HG03432 (cell line): ENCODE measurements around the gene ATP2A3.

Source experiments
- ATAC-seq: cut with Tn5 transposase; IDR thresholded peaks from one replicate; pipeline ENCODE4 v1.9.1; 2021; ENCODE audit warnings: mild to moderate bottlenecking, moderate library complexity; ENCODE audit not compliant: unreplicated experiment

ATP2A3 gene

DNA sequence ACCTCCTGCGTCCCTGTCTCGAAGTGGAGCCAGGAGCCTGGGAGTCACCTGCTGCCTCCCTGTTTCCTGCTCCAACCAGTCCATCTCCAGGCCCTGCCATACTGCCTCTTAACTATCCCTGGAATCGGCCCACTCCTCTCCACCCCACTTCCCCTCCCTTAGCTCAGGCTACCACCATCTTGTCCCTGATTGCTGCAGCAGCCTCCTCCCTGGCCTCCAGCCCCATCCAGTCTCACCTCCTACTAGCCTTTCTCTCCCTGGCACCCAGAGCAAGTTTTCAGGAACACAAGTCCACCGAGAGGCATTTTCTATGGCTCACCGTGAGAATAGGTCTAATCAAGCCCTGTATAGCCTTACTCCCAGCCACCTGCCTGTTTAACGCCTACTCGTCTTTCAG lies 70.5 kb downstream of the ATP2A3 start:
- ATAC-seq = no peak

DNA sequence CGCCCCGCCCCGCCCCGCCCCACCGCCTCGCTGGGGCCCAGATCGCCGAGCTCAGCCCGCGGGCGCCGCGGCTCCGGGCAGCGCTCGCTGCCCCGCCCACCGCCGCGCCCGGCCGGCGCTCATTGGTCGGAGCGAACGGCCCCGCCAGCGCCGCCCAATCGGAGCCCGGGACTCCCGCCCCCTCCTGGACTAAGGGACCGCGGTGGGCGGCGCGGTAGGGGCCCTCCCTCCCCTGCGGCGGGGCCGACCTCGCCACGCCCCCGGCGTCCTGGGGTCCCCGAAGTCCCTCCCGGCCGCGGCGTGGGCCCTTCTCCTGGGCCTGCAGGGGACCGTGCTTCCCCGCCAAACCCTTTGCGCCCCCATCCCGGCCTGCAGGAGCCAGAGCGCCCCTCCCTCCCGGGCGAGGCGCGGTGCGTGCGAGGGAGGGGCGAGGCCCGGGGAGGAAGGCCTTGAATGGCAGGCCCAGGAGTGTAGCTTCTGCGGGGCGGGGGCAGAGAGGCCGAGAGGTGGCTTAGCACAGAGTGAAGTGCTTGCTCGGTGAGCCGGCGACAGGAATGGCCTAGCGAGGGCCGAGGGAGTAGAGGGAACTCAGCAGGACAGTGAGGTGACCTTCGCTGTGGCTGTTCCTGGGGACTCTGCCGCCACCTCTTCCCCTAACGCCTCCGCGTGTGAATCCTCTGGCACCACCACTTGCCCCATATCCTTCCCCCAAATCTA lies 71.1 kb downstream of the ATP2A3 start, which contains the start of gene CAMKK1:
Gene CAMKK1, minus strand, starts transcription at position 51 of the 717 bp plus-strand sequence. CDS start 7,366 bp downstream, outside the sequence.
- ATAC-seq = peak; percentile 83

DNA sequence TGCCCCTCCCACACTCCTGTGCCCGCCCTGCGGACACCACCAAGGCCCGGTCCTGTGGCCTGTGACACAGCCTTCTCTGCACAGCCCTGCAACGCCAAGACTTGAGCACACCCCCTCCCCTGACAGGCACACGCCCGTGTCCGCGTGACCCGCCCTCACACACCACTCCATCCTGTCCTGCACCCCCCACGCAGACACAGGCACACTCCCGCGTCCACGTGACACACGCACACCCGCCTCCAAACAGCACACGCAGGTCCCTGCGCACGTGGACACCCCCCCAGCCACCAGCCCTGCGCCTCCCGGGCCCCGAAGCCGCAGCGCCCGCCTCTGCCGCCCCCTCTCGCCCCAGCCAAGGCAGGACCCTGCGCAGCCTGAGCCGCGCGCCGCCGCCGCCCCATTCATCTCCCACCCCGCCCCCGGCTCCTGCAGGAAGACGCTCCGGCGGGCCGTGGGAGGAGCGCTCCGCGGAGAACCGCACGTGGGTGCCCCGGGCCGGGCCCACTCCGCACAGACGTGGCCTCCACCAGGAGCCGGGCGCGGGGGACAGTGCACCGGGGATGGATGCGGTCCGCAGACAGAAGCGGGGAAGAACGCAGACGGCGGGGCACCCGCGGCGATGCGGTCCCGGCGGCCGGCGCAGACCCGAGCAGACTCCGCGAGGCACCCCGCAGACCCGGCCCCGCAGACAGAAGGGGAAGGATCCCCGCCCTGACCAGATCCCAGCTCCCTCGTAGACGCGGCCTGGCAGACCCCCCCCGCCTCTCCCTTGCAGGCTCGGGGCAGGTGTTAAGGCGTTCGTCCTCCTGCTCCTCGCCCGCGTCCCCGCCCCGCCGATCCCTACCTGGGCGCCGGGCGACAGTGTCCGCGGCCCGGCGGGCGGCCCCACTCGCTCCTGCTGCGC lies 71.9 kb downstream of the ATP2A3 start:
- ATAC-seq = peak; percentile 23

DNA sequence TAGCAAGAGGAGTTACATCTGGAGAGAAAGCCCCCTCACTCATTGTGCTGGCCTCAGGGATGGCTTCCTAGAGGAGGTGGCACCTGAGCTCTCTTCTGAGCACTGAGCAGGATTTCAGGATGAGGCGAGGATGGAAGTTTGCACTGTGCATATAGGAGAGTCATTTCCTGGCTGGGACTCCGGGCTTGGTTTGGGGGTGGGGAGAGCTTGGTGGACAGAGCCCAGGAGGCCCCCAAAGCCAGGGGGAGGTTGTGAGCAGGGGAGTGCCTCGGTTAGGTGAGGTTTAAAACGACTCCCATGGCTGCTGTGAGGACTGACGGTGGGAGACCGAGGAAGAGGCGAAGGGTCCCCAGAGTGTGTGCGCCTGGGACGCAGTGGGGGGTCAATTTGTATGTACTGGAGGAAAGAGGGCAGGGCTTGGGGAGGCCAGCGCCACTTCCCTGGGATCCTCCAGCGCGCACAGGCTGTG lies 72.6 kb downstream of the ATP2A3 start:
- no peak for ATAC-seq

DNA sequence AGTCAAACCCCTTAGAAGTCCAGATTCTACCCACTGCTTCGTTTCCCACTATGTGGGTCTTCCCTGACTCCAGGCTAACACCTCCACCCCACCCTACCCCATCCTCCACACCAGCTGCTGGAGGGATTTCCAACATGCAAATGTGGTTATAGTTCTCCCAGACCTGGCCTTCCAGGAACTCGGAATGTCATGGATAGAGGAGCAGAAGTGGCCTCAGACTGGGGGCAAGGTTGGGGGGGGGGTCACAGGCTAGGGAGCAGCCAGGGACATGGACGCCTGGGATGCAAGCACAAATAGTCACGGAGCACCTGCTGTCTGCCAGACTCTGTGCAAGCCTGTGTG lies 73.4 kb downstream of the ATP2A3 start:
- no peak for ATAC-seq

DNA sequence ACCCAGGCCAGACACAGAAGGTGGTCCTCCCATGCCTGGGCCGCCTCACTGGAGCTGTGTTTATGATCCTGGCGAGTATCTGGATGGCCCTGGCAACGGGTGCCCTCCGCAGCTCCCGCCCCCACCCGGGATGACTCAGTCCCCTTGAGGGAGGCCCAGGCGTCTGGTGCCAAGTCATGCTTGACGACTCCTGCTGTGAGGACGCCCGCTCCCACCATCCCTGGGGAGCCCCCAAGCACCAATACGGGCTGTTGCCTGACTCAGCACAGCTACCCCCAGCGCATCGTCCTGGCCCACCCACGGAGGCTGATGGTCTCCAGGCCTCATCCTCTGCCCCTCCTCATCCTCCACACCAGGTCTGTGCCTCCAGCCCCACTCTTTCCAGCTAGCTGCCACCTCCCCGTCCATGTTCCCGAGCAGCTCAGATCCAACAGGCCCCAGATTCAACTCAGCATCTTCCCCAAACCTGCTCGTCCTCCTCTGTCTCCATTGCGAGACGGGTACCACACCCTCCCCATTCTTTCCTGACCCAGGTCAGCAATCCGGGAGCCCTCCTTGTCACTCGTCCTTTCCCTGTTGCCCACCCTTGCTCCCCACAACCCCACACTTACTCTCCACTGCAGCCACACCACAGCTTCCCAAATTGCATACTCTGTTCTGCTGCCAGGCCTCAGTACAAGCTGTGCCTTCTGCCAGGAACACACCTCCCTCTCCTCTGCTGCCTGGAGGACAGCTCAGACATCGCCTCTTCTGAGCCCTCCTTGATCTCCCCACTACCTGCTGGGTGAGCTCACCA lies 74.0 kb downstream of the ATP2A3 start:
- no peak for ATAC-seq

DNA sequence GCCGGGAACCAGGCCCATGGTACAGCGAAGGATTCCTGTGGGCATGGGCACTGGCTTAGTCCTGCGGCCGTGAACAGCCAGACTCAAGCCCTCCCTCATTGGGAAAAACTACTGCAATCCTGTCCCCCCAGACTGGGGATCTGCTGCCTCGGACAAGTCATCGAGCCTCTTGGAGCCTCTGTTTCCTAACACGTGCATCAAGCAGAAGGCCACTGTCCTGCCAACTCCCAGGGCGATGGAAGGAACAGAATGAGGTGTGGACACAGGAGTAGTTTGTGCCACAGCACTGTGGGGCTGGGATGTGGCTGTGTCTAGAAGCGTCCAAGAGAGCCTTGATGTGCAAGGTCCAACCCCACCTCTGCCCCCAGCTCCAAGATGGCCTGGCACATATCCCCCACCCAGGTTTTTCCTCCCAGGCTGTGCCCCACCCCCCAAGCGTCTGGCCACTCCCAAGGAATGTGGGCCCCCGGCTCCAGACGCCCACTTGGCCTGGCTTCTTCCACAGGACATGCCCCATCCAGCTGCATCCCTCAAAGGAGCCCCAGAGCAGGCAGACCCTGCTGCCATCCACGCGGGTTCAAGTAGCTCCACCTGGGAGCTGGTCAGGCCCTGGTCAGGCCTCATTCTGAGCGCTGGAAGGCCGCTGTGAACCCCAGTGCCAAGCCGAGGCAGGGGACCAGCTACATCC lies 74.8 kb downstream of the ATP2A3 start:
- no peak for ATAC-seq

DNA sequence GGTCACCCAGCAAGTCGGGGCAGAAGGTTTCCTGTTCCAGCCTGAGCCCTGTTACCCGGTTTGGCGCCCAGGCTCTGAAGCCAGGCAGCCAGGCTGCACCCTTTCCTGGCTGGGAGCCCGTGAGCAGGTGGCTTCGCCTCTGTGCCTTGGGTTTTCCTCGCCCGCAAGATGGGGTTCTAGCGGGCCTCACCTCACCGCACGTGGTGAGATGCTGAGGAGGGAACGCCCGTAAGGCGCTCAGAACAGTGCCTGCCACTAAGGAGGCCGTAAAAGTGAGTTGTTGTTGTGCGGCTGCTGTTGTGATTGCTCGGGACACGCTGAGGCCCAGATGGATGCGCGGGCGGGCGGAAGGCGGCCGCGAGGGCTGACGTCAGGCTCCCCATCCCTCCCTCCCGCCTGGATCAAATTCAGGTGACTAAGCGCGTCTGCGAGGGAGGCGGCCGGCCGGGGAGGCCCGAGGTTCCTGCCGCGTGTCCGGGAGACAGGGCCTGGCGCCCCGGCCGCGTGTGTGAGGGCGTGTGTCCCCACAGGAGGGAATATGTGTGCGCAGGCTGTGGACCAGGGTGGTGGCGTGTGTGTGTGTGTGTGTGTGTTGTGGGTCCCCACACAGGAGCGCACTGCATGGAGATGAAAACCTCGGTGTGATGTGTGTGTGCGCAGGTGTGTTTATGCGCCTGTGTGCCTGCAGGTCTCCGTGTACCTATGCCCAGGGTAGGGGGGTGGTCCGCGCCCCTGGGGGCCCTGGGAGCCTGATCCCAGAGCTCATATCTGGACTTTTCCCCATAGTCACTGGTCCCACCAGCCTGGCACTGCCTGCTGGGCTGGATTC lies 75.7 kb downstream of the ATP2A3 start:
- ATAC-seq = no peak

DNA sequence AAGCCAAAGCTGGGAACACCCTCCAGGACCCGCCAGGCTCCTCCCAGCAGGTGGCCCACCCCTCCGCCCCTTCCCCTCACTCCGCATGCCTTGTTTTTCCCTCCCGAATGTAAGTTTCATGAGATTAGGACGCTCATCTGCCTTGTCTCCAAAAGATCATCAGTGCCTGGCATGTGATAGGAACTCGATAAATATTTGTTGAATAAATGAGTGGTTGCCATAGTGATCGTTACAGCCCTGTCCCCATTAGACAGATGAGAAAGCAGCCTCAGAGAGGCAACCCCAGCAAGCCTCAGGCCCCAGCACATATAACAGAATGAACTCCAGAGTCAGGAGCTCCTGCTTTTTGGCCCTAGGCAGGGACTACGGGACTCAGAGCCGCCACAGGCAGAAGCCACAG lies 76.4 kb downstream of the ATP2A3 start:
- no peak for ATAC-seq

DNA sequence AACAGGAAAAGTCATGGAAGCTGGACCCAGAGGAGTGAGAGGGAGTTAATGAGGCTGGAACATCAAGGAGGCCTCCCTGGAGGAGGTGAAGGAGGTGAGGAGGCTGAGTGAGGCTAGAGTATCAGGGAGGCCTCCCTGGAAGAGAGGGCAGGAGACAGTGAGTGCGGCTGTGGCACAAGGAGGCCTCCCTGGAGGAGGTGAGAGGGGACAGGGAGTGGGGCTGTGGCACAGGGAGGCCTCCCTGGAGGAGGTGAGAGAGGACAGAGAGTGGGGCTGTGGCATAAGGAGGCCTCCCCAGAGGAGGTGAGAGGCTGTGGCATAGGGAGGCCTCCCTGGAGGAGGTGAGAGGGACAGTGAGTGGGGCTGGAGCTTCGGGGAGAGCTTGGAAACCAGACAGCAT lies 76.8 kb downstream of the ATP2A3 start:
- ATAC-seq = no peak

DNA sequence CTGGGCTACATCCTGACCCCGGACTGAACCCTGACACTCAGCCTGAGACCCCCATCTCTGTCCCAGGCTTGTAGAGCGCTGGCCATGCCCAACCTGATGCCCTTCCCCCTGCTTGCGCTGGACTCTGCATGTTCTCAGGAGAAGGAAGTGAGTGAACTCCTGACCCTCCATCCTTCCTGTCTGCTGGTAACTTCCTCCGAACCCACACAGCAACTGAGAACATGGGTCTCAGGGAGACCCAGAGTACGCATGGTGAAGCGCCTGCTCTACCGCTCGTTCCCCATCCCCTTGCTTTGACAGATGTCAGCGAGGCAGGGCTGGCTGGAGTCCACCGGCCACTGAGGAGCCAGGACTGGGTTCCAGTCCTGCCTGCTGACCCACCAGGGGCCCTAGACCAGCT lies 77.5 kb downstream of the ATP2A3 start:
- no peak for ATAC-seq

DNA sequence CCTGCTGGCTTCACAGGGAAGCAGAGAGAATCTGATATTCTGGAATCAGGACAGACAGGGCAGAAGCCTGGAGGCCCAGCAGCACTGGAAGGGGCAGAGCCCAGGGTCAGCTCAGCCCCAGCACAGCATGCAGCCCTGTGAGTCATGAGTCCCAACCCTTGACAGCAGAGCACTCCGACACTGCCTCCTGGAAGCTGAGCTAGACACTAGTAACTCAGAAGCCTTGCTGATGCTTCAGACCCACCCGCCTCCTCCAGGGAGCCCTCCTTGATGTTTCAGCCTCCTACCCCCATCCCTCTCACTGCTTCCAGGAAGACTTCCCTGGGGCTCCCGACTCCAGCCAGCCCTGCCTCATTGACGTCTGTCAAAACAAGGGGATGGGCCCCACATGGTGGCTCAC lies 78.3 kb downstream of the ATP2A3 start:
- ATAC-seq = no peak

DNA sequence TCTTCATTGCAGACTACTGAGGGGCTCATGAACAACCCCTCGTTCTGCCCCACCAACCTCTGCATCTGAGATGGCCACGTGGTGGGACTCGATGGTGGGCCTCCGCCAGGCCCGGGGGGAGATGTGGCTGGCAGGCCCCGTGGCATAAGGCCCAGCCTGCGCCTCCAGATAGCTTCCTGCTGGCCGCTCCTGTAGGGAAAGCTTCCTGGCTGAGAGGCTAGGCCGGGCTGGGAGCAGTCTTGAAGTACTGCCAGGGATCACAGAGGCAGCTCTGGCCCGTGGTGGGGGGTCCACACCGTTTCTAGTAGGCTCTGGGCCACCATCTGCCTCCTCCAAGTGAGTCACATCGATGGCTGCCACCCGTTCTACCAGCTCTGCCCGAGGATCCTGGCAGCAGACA lies 79.0 kb downstream of the ATP2A3 start:
- no peak for ATAC-seq

DNA sequence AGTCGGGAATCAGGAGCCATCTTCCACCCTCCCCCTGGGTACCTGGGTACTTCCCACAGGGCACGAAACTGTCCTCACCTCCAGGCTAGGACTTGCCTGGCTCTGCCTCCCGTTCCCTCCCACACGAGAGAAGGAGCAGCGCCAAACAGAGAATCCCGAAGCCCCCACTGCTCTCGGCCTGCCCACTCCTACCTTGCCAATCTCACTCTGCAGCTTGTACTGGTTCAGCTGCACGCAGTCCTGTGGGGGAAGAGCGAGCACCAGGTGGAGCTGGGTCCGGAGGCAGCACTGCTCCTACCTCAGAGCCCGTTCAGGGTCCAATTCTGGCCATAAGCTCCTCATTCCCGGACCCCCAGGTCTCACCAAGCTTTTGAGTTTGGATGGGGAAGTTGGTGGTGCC lies 80.0 kb downstream of the ATP2A3 start:
- ATAC-seq = no peak

DNA sequence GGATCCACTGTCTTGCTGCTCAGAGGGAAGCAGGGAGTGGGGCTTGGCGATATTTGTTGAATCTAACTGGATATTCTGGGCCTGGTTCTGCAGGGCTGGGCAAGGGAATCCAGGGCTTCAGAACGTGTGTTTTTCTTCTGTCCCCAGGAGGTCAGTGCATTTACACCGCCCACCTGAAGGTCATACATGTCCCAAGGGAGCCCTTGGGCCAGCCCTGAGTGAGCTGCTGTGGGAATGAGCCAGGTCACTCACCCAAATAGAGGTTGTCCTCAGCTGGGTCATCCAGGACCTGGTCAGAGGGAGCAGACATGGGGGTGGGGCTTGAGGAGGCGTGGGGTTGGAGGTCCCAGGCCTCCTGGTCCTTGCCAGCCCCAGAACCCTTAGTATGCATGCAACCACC lies 82.0 kb downstream of the ATP2A3 start:
- no peak for ATAC-seq

DNA sequence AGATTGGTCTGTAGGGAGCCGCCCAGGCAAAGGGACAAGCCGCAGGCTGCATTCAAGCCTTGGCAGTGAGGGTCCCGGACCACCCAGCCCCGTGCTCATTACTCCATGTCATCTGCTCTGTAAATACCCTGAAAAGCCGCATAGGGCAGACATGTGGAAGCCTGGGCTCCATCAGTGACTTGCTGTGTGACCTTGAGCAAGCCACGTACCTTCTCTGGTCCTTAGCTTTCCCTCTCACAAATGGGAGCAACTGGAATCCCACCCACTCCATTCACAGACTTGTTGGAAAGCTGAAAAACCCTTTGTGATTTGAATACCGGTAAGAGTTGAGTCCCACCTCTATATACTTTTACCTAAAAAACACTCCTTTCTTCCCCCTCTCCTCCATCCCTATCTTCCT lies 83.3 kb downstream of the ATP2A3 start:
- no peak for ATAC-seq

DNA sequence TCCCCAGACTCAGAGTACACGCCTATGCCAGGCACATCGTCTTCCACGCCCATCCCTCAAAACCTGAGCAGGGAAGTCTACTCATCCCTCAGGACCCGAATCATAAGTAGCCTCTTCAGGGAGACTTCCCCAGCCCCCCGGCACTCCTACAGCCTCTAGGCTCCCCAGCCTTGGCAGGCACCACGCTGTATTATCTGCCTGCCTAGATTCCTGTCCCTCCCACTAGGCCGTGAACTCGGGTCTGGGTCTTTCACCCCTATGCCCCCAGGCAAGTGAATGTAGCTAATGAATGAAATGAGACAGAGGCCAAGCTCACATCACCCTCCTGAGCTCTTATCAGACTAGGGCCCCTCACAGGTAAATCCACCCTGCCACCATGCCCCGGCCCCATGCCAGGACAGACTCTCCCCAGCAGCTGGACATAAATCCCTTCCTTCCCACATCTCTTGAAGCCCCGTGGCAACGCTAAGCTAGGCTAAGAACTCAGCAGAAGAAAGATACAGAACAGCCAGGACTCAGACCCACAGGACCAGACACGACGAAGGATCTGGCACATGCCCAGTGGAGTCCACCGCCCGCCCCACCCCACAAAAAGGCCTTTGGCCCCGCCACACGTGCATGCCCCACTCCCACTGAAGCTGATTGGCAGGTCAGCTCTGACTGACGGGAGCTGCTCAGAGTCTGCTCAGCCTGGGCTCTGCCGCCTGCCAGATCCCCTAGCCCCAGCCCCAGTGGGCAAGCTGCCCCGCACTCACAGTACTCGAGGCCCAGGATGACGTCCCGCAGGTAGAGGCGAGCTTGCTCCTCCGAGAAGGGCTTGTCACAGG lies 84.4 kb downstream of the ATP2A3 start:
- ATAC-seq = no peak

DNA sequence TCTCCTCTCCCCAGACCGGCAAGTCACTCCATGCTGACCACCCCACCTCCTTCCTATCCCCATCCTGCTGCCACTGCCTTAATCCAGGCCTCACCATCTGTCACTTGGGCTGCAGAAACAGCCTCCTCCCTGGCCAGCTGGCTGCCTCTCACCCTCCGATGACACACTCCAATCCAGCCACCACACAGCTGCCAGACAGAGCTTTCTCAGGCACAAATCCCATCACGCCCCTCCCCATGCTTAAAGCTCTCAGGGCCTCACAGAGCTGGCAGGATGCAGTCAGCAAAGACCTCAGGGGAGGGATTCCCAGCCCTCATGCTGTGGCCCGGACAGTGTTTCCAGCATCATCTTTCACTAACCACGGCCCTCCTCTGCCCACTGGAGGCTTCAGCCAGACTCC lies 85.1 kb downstream of the ATP2A3 start:
- no peak for ATAC-seq

DNA sequence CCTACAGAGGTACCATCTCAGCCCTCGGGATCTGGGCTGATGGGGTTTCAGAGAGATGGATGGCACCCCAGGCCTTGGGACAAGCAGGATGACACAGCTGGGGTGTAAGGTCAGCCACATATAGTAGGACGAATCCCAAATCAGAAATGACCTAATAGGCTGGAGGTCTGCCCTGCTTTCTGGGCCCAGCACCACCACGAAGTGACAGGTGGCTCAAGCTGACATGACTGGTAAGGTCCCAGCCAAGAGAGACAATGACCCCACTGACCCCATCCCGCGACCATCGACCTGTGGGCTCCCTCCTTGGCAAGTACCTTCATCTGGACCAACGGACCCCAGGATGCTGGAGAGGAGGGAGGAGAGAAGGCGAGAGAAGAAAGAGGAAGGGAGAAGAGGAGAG lies 87.0 kb downstream of the ATP2A3 start:
- no peak for ATAC-seq
